HL-60 (cell line): ENCODE measurements around the gene NRARP.

Source experiments
- DNase-seq, 2 experiments: peaks; one replicate each; pipeline ENCODE4 v3.0.0-alpha.2; 2010 to 2020; ENCODE audit warnings: low read depth in 1 of 2, low spot score in 1 of 2
- H3K27ac ChIP-seq: fragments of 250-450 bp; sonication (Bioruptor Pico); replicated peaks from 2 replicates; pipeline ENCODE4 v1.5.1; 2020; ENCODE audit warnings: mild to moderate bottlenecking, moderate library complexity
- H3K27me3 ChIP-seq: fragments of 250-450 bp; sonication (Bioruptor Pico); 2 replicates; pipeline ENCODE4 v1.5.1; 2021; ENCODE audit warnings: mild to moderate bottlenecking, moderate library complexity; ENCODE audit not compliant: insufficient read depth, poor library complexity, severe bottlenecking
- H3K4me3 ChIP-seq: replicated peaks from 2 replicates; pipeline ENCODE4 v1.5.1; 2011; ENCODE audit warnings: mild to moderate bottlenecking, control low read depth, low read length; ENCODE audit not compliant: insufficient read depth
- GABPA ChIP-seq: IDR thresholded peaks from 2 replicates; pipeline ENCODE4 v1.6.1; 2012; ENCODE audit warnings: low read depth
- POLR2AphosphoS5 ChIP-seq: IDR thresholded peaks from 2 replicates; pipeline ENCODE4 v1.6.1; 2012; ENCODE audit warnings: low read depth
- SPI1 ChIP-seq: IDR thresholded peaks from 2 replicates; pipeline ENCODE4 v1.6.1; 2012; ENCODE audit warnings: low read depth, mild to moderate bottlenecking, borderline replicate concordance
- TF ChIP-seq, protein P1 (sequence below): IDR thresholded peaks from 2 replicates; pipeline ENCODE4 v1.6.1; 2012; ENCODE audit warnings: low read depth; ENCODE audit not compliant: insufficient replicate concordance
- TF ChIP-seq, protein P2 (sequence below): IDR thresholded peaks from one replicate; pipeline ENCODE4 v1.5.1; 2011; ENCODE audit warnings: low read length, control low read depth, inconsistent platforms; ENCODE audit not compliant: insufficient read depth

Gene NRARP

GRCh38 chr9:137309368-137310188 lies 7.5 kb upstream of the NRARP start:
- peaks cover 35% of the 10 kb centered on the region for H3K27me3 ChIP-seq
- no peak for DNase-seq
- no peak overlapping the region for H3K27ac ChIP-seq
- no peak overlapping the region for H3K4me3 ChIP-seq
- TF ChIP-seq, protein P1, sequence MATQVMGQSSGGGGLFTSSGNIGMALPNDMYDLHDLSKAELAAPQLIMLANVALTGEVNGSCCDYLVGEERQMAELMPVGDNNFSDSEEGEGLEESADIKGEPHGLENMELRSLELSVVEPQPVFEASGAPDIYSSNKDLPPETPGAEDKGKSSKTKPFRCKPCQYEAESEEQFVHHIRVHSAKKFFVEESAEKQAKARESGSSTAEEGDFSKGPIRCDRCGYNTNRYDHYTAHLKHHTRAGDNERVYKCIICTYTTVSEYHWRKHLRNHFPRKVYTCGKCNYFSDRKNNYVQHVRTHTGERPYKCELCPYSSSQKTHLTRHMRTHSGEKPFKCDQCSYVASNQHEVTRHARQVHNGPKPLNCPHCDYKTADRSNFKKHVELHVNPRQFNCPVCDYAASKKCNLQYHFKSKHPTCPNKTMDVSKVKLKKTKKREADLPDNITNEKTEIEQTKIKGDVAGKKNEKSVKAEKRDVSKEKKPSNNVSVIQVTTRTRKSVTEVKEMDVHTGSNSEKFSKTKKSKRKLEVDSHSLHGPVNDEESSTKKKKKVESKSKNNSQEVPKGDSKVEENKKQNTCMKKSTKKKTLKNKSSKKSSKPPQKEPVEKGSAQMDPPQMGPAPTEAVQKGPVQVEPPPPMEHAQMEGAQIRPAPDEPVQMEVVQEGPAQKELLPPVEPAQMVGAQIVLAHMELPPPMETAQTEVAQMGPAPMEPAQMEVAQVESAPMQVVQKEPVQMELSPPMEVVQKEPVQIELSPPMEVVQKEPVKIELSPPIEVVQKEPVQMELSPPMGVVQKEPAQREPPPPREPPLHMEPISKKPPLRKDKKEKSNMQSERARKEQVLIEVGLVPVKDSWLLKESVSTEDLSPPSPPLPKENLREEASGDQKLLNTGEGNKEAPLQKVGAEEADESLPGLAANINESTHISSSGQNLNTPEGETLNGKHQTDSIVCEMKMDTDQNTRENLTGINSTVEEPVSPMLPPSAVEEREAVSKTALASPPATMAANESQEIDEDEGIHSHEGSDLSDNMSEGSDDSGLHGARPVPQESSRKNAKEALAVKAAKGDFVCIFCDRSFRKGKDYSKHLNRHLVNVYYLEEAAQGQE, result no peak
- TF ChIP-seq, protein P2, sequence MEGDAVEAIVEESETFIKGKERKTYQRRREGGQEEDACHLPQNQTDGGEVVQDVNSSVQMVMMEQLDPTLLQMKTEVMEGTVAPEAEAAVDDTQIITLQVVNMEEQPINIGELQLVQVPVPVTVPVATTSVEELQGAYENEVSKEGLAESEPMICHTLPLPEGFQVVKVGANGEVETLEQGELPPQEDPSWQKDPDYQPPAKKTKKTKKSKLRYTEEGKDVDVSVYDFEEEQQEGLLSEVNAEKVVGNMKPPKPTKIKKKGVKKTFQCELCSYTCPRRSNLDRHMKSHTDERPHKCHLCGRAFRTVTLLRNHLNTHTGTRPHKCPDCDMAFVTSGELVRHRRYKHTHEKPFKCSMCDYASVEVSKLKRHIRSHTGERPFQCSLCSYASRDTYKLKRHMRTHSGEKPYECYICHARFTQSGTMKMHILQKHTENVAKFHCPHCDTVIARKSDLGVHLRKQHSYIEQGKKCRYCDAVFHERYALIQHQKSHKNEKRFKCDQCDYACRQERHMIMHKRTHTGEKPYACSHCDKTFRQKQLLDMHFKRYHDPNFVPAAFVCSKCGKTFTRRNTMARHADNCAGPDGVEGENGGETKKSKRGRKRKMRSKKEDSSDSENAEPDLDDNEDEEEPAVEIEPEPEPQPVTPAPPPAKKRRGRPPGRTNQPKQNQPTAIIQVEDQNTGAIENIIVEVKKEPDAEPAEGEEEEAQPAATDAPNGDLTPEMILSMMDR, result no peak
- TF ChIP-seq SPI1 (no peak), POLR2AphosphoS5 (no peak), GABPA (no peak)

DNA sequence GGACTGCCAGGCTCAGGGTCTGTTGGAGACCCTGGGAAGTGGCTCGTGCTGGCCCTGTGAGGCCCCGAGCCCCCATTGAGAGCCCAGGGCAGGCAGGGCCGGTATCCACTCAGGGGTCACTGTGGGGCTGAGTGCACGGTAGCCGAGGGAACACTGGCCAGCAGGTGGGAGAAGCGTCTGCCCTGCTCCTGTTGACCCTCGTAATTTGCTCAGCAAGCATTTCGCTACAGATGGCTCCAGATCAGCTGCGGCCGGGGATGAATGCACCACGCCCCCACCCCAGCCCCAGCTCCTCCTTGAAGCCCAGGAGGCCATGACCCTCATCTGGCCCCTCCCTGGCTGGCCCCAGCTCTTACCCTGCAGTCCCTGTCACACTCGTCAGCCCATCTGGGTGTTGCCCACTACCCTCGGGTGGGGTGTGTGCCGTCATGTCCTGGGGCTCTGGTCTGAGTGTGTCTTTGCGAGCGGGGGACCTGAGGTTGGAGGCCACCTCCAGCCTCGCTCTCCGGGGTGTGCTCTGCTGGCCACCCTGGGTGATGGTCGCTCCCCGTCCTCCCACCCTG lies 6.1 kb upstream of the NRARP start:
- no peak overlapping the region for H3K27ac ChIP-seq
- H3K27me3 ChIP-seq, result peaks cover 35% of the 10 kb centered on the region

DNA sequence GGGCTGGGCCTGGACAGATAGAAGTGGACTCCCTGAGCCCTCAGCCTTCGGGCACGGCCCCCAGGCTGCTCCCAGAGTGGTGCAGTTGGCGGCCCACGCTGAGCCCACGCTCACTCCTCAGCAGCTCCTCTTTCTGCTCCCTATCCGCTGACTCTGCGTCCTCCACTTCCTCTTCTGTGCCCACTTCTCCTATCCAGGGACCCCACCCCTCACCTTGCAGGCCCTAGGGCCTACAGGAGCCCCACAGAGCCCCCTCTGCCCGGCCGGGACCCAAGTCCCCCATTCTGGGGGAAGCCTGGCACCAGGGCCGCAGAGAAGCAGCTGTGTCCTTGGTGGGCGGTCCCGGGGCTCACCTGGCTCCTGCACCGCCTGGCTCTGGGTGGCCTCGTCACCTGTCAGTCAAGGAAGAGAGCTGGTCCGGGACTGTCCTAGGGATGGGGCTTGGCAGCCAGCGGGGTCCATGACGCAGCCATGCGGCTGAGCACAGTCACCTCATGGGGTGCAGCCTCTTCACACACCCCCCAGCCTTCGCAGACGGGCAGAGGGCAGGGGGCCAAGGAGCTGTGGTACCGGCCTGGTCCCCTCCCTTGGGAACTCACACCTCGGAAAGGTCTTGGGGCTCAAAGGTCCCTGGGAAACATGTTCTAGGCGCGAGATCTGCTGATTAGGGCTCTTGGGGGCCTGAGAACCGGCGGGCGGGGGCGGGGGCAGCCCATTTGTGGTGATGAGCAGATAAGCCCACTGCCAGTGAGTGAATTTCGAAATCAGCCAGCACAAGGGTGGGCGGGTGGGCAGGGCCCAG lies 5.4 kb upstream of the NRARP start:
- Histone ChIP-seq H3K27ac (no peak overlapping the region), H3K27me3 (peaks cover 35% of the 10 kb centered on the region), H3K4me3 (no peak overlapping the region)
- TF ChIP-seq, protein P1, result no peak
- TF ChIP-seq, protein P2, result no peak
- no peak for TF ChIP-seq POLR2AphosphoS5
- peak; percentile 92 for TF ChIP-seq SPI1
- TF ChIP-seq GABPA, result no peak
- peak in 1 of 2 experiments; percentile 46 for DNase-seq

More for the DNA sequence above, 6.1 kb upstream of the NRARP start:
- TF ChIP-seq SPI1 (no peak), GABPA (no peak), POLR2AphosphoS5 (no peak)
- TF ChIP-seq, protein P2, result no peak
- TF ChIP-seq, protein P1, result no peak
- H3K4me3 ChIP-seq, result no peak overlapping the region
- no peak for DNase-seq
